ENCODE measurements around the gene RAC3.

RAC3 gene

GRCh38 chr17:81998691-81999438 lies 32.6 kb upstream of the RAC3 start:
- Histone ChIP-seq H3K27me3 (ENCODE audit: insufficient read depth, low read length) (no peaks in the 10 kb centered on the region), H3K9me3 (ENCODE audit: low read length) (no peaks in the 10 kb centered on the region), H3K4me2 (ENCODE audit: low read length) (no peak overlapping the region), H4K20me1 (ENCODE audit: insufficient read depth, low read length) (no peaks in the 10 kb centered on the region), H3K4me1 (ENCODE audit: insufficient read depth, low read length, severe bottlenecking) (no peaks in the 10 kb centered on the region), H3K9ac (ENCODE audit: low read length) (no peak overlapping the region), H2AFZ (ENCODE audit: low read length) (no peak overlapping the region), H3K79me2 (ENCODE audit: insufficient read depth, low read length) (no peaks in the 10 kb centered on the region), H3K27ac (ENCODE audit: low read depth, low read length, poor library complexity, severe bottlenecking) (no peak overlapping the region), H3K4me3 (ENCODE audit: low read depth, low read length, poor library complexity, severe bottlenecking) (no peak overlapping the region), H3F3A (ENCODE audit: insufficient read depth, low read length) (no peaks in the 10 kb centered on the region), H3K36me3 (ENCODE audit: insufficient read depth, low read length) (no peaks in the 10 kb centered on the region), H3K9me2 (ENCODE audit: low read depth, low read length) (no peaks in the 10 kb centered on the region)
- TF ChIP-seq CTCF (IDR thresholded peaks at IDR 0.05; ENCODE audit: low read length) (no peak), EZH2 (IDR thresholded peaks at IDR 0.05; ENCODE audit: borderline replicate concordance, low read length) (no peak)

GRCh38 chr17:81999587-81999975 lies 31.9 kb upstream of the RAC3 start:
- no peaks in the 10 kb centered on the region for H4K20me1 ChIP-seq (ENCODE audit: insufficient read depth, low read length)
- no peak overlapping the region for H3K4me2 ChIP-seq (ENCODE audit: low read length)

GRCh38 chr17:81999976-82000802 lies 31.3 kb upstream of the RAC3 start:
- no peaks in the 10 kb centered on the region for H3K9me2 ChIP-seq (ENCODE audit: low read depth, low read length)
- H4K20me1 ChIP-seq (ENCODE audit: insufficient read depth, low read length): no peaks in the 10 kb centered on the region
- H3K9me3 ChIP-seq (ENCODE audit: low read length): no peaks in the 10 kb centered on the region
- H3K4me2 ChIP-seq (ENCODE audit: low read length): no peak overlapping the region
- no peaks in the 10 kb centered on the region for H3K4me1 ChIP-seq (ENCODE audit: insufficient read depth, low read length, severe bottlenecking)
- no peaks in the 10 kb centered on the region for H3K79me2 ChIP-seq (ENCODE audit: insufficient read depth, low read length)
- H3F3A ChIP-seq (ENCODE audit: insufficient read depth, low read length): no peaks in the 10 kb centered on the region
- no peak overlapping the region for H3K4me3 ChIP-seq (ENCODE audit: low read depth, low read length, poor library complexity, severe bottlenecking)
- H3K9ac ChIP-seq (ENCODE audit: low read length): no peak overlapping the region
- no peak overlapping the region for H3K27ac ChIP-seq (ENCODE audit: low read depth, low read length, poor library complexity, severe bottlenecking)
- no peaks in the 10 kb centered on the region for H3K36me3 ChIP-seq (ENCODE audit: insufficient read depth, low read length)
- no peaks in the 10 kb centered on the region; the same call in 1 of the 2 replicates for H3K27me3 ChIP-seq (ENCODE audit: insufficient read depth, low read length)
- H2AFZ ChIP-seq (ENCODE audit: low read length): no peak overlapping the region
- TF ChIP-seq CTCF (IDR thresholded peaks at IDR 0.05; ENCODE audit: low read length): no peak
- no peak for TF ChIP-seq EZH2 (IDR thresholded peaks at IDR 0.05; ENCODE audit: borderline replicate concordance, low read length)

More at GRCh38 chr17:81999587-81999975, 31.9 kb upstream of the RAC3 start:
- no peak overlapping the region for H3K9ac ChIP-seq (ENCODE audit: low read length)
- H3K36me3 ChIP-seq (ENCODE audit: insufficient read depth, low read length): no peaks in the 10 kb centered on the region
- no peaks in the 10 kb centered on the region for H3K4me1 ChIP-seq (ENCODE audit: insufficient read depth, low read length, severe bottlenecking)
- H3K27ac ChIP-seq (ENCODE audit: low read depth, low read length, poor library complexity, severe bottlenecking): no peak overlapping the region
- H3K9me3 ChIP-seq (ENCODE audit: low read length): no peaks in the 10 kb centered on the region
- no peaks in the 10 kb centered on the region for H3K9me2 ChIP-seq (ENCODE audit: low read depth, low read length)
- TF ChIP-seq CTCF (IDR thresholded peaks at IDR 0.05; ENCODE audit: low read length) (no peak), EZH2 (IDR thresholded peaks at IDR 0.05; ENCODE audit: borderline replicate concordance, low read length) (no peak)
- no peak overlapping the region for H2AFZ ChIP-seq (ENCODE audit: low read length)
- no peaks in the 10 kb centered on the region for H3F3A ChIP-seq (ENCODE audit: insufficient read depth, low read length)
- no peaks in the 10 kb centered on the region for H3K27me3 ChIP-seq (ENCODE audit: insufficient read depth, low read length)
- H3K79me2 ChIP-seq (ENCODE audit: insufficient read depth, low read length): no peaks in the 10 kb centered on the region
- no peak overlapping the region for H3K4me3 ChIP-seq (ENCODE audit: low read depth, low read length, poor library complexity, severe bottlenecking)

Measured in OCI-LY1 (cell line).